SK-N-MC (cell line): ENCODE results near the gene CCDC102A.
A peak's percentile ranks its signal among the peaks of the same experiment; 100 is the strongest.

Experiments
- DNase-seq: peaks from one replicate; pipeline ENCODE4 v3.0.0-alpha.2; 2011; ENCODE audit warnings: low read depth, low spot score
- H3K27ac ChIP-seq: fragments of 200-600 bp; sonication (generic); 2 replicates; pipeline ENCODE4 v1.5.1; 2016; ENCODE audit warnings: mixed run types
- H3K36me3 ChIP-seq: fragments of 200-600 bp; sonication (generic); 2 replicates; pipeline ENCODE4 v1.6.1; 2017; ENCODE audit warnings: antibody characterized with exemption, low read length, mixed read lengths; ENCODE audit not compliant: insufficient read depth
- H3K4me3 ChIP-seq: fragments of 200-600 bp; sonication (generic); 2 replicates; pipeline ENCODE4 v1.5.1; 2016
- H3K9ac ChIP-seq: fragments of 200-600 bp; sonication (generic); 2 replicates; pipeline ENCODE4 v1.8.0; 2017; ENCODE audit warnings: mixed run types, mixed read lengths; ENCODE audit not compliant: insufficient read length
- H3K9me3 ChIP-seq: fragments of 200-600 bp; sonication (generic); 2 replicates; pipeline ENCODE4 v1.6.1; 2017; ENCODE audit warnings: low read depth, mild to moderate bottlenecking, antibody characterized with exemption, low read length, moderate library complexity, mixed read lengths
- EZH2 ChIP-seq: fragments of 200-600 bp; sonication (generic); IDR thresholded peaks from one replicate; pipeline ENCODE4 v1.6.1; 2017; ENCODE audit warnings: antibody characterized with exemption
- FOXP2 ChIP-seq: optimal IDR thresholded peaks from 2 replicates; pipeline ENCODE3; 2011; ENCODE audit warnings: mild to moderate bottlenecking, moderate library complexity; ENCODE audit not compliant: insufficient read depth; ENCODE audit errors: extremely low read length, control extremely low read depth
- POLR2AphosphoS5 ChIP-seq: IDR thresholded peaks from 2 replicates; pipeline ENCODE4 v1.6.1; 2012; ENCODE audit warnings: mild to moderate bottlenecking, low read depth, low read length, borderline replicate concordance

CCDC102A gene

GRCh38 chr16:57534881-57535658 lies 1.3 kb downstream of the CCDC102A start:
- no peaks in the 10 kb centered on the region for H3K36me3 ChIP-seq
- TF ChIP-seq EZH2 = no peak
- TF ChIP-seq POLR2AphosphoS5 = no peak
- TF ChIP-seq FOXP2 = no peak
- no peak for DNase-seq
- H3K4me3 ChIP-seq = peak overlapping the region; percentile 78
- H3K27ac ChIP-seq = no peak overlapping the region
- no peak overlapping the region for H3K9ac ChIP-seq
- no peaks in the 10 kb centered on the region for H3K9me3 ChIP-seq

GRCh38 chr16:57534337-57534880 lies 2.0 kb downstream of the CCDC102A start:
- DNase-seq = no peak
- H3K4me3 ChIP-seq = no peak overlapping the region
- H3K36me3 ChIP-seq = no peaks in the 10 kb centered on the region
- no peak overlapping the region for H3K9ac ChIP-seq
- H3K9me3 ChIP-seq = no peaks in the 10 kb centered on the region
- H3K27ac ChIP-seq = no peak overlapping the region
- TF ChIP-seq EZH2 = no peak
- TF ChIP-seq POLR2AphosphoS5 = no peak
- no peak for TF ChIP-seq FOXP2

GRCh38 chr16:57533431-57534336 lies 2.7 kb downstream of the CCDC102A start:
- no peaks in the 10 kb centered on the region for H3K9me3 ChIP-seq
- no peak overlapping the region for H3K27ac ChIP-seq
- H3K36me3 ChIP-seq = no peaks in the 10 kb centered on the region
- TF ChIP-seq EZH2 (no peak), POLR2AphosphoS5 (no peak), FOXP2 (no peak)
- no peak for DNase-seq
- no peak overlapping the region for H3K4me3 ChIP-seq
- no peak overlapping the region for H3K9ac ChIP-seq

GRCh38 chr16:57532266-57532625 lies 4.1 kb downstream of the CCDC102A start:
- DNase-seq = no peak
- Histone ChIP-seq H3K9ac (no peak overlapping the region), H3K36me3 (no peaks in the 10 kb centered on the region), H3K27ac (no peak overlapping the region), H3K9me3 (no peaks in the 10 kb centered on the region), H3K4me3 (no peak overlapping the region)
- TF ChIP-seq EZH2 (no peak), FOXP2 (no peak), POLR2AphosphoS5 (no peak)

GRCh38 chr16:57531635-57532265 lies 4.6 kb downstream of the CCDC102A start:
- DNase-seq = no peak
- TF ChIP-seq FOXP2 (no peak), POLR2AphosphoS5 (no peak), EZH2 (no peak)
- H3K9ac ChIP-seq = no peak overlapping the region
- H3K36me3 ChIP-seq = no peaks in the 10 kb centered on the region
- H3K27ac ChIP-seq = no peak overlapping the region
- H3K9me3 ChIP-seq = no peaks in the 10 kb centered on the region
- H3K4me3 ChIP-seq = no peak overlapping the region

- H3K9ac ChIP-seq = no peak overlapping the region
- no peaks in the 10 kb centered on the region for H3K9me3 ChIP-seq
- no peaks in the 10 kb centered on the region for H3K36me3 ChIP-seq
- DNase-seq = no peak
- H3K27ac ChIP-seq = no peak overlapping the region
- H3K4me3 ChIP-seq = no peak overlapping the region
- TF ChIP-seq FOXP2 (no peak), POLR2AphosphoS5 (no peak), EZH2 (no peak)
Measured at GRCh38 chr16:57531253-57531575, 5.2 kb downstream of the CCDC102A start.

GRCh38 chr16:57530522-57531252 lies 5.7 kb downstream of the CCDC102A start:
- no peak for DNase-seq
- no peak overlapping the region for H3K4me3 ChIP-seq
- H3K36me3 ChIP-seq = no peaks in the 10 kb centered on the region
- no peak for TF ChIP-seq EZH2
- no peak for TF ChIP-seq FOXP2
- no peak for TF ChIP-seq POLR2AphosphoS5
- no peak overlapping the region for H3K27ac ChIP-seq
- H3K9ac ChIP-seq = no peak overlapping the region
- H3K9me3 ChIP-seq = no peaks in the 10 kb centered on the region

GRCh38 chr16:57530104-57530521 lies 6.3 kb downstream of the CCDC102A start:
- no peak overlapping the region for H3K27ac ChIP-seq
- H3K4me3 ChIP-seq = no peak overlapping the region
- H3K9ac ChIP-seq = no peak overlapping the region
- H3K9me3 ChIP-seq = no peaks in the 10 kb centered on the region
- TF ChIP-seq EZH2 (no peak), POLR2AphosphoS5 (no peak), FOXP2 (no peak)
- H3K36me3 ChIP-seq = no peaks in the 10 kb centered on the region
- no peak for DNase-seq
